HEK293 (cell line): ENCODE results near the gene PRM1.

Experiments
- CTCF ChIP-seq: fragments of 450-650 bp; formaldehyde crosslinking; IDR thresholded peaks from 2 replicates; pipeline ENCODE4 v1.5.1; 2016; ENCODE audit warnings: missing biosample characterization, missing genetic modification characterization
- RBAK ChIP-seq: fragments of 450-650 bp; formaldehyde crosslinking; IDR thresholded peaks from 2 replicates; pipeline ENCODE4 v1.5.1; 2016; ENCODE audit warnings: missing biosample characterization, missing genetic modification characterization
- ZNF138 ChIP-seq: fragments of 450-650 bp; formaldehyde crosslinking; IDR thresholded peaks from 2 replicates; pipeline ENCODE4 v1.5.1; 2016; ENCODE audit warnings: missing biosample characterization, missing genetic modification characterization, borderline replicate concordance
- ZNF639 ChIP-seq: fragments of 450-650 bp; formaldehyde crosslinking; IDR thresholded peaks from 2 replicates; pipeline ENCODE4 v1.5.1; 2016; ENCODE audit warnings: missing biosample characterization, missing genetic modification characterization
- ZSCAN16 ChIP-seq: fragments of 450-650 bp; formaldehyde crosslinking; IDR thresholded peaks from 2 replicates; pipeline ENCODE4 v1.5.1; 2016; ENCODE audit warnings: missing biosample characterization, missing genetic modification characterization

- no peak for TF ChIP-seq CTCF (tag by site-specific recombination)
- TF ChIP-seq ZSCAN16 (tag by site-specific recombination) = no peak
- TF ChIP-seq ZNF138 (tag by site-specific recombination) = no peak
- TF ChIP-seq ZNF639 (tag by site-specific recombination) = no peak
- no peak for TF ChIP-seq RBAK (tag by site-specific recombination)
Observed at GRCh38 chr16:11307639-11308492, 26.7 kb upstream of the PRM1 start.
